HG03469 (cell line): ENCODE results near the gene FBXO27.
"Not testable (repeated sequence)": the region's sequence is repeated elsewhere in the genome, so short reads cannot be mapped to it uniquely, and the experiment has no call there.

Source experiments
- ATAC-seq: cut with Tn5 transposase; IDR thresholded peaks from one replicate; pipeline ENCODE4 v1.9.1; 2021; ENCODE audit warnings: mild to moderate bottlenecking, moderate library complexity, moderate number of reproducible peaks; ENCODE audit not compliant: unreplicated experiment

FBXO27 gene

DNA sequence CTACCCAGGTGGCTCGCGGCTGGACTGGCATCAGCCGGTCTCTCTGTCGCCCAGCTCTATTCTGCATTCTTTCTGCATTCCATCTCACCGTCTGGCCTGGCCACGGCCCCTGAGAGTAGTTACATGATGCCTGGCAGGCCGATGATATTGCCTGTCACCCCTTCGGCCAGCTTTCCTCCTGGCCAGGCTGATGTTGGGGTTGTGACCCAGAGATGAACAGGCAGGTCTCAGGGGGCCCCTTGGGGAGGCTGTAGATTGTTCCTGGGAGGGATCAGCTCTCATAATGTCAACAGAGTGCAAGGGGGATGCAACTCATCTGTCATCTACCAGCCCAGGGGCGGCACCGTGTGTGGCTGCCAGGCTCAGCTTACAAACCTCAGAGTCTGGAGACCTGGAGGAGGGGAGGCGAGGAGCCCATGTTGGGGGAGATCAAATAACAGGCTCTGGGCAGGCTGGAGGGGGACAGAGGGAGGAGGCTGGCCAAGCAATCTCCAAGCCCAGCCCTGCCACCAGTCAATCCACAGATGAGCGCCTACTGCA, 43.2 kb downstream of the FBXO27 start:
- ATAC-seq: no peak

DNA sequence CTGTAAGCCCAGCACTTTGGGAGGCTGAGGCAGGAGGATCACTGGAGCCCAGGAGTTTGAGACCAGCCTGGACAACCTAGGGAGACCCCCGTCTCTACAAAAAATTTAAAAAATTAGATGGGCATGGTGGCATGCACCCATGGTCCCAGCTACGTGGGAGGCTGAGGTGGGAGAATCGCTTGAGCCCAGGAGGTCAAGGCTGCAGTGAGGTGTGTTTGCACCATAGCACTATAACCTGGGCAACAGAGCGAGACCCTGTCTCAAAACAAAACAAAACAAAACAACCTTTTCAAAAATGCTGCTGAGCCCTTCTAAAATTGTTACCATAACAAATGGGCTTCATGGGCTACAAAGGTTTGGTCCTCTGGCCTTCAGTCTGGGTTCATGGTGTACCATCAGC, 43.7 kb downstream of the FBXO27 start:
- not testable (repeated sequence) for ATAC-seq

DNA sequence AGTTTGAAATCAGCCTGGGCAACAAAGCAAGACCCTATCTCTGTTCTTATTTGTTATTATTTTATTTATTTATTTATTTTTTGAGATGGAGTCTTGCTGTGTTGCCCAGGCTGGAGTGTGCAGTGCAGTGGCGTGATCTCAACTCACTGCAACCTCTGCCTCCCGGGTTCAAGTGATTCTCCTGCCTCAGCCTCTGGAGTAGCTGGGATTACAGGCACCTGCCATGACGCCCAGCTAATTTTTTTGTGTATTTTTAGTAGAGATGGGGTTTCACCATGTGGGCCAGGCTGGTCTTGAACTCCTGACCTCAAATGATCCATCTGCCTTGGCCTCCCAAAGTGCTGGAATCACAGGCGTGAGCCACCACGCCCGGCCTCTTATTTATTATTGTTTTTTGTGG, 44.6 kb downstream of the FBXO27 start:
- ATAC-seq: not testable (repeated sequence)

DNA sequence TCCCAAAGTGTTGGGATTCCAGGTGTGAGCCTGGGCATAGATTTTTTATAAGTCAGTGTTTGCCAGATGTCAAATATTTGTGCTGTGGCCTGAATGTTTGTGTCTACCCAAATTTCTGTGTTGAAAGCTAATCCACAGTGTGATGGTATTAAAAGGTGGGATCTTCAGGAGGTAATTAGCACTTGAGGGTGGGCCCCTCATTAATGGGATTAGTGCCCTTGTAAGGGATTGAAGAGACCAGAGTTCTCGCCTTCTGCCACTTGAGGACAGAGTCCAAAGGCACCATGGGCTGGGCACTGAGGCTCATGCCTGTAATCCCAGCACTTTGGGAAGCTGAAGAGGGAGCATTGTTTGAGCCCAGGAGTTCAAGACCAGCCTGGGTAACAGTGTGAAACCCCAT, 47.1 kb downstream of the FBXO27 start:
- ATAC-seq: no peak

DNA sequence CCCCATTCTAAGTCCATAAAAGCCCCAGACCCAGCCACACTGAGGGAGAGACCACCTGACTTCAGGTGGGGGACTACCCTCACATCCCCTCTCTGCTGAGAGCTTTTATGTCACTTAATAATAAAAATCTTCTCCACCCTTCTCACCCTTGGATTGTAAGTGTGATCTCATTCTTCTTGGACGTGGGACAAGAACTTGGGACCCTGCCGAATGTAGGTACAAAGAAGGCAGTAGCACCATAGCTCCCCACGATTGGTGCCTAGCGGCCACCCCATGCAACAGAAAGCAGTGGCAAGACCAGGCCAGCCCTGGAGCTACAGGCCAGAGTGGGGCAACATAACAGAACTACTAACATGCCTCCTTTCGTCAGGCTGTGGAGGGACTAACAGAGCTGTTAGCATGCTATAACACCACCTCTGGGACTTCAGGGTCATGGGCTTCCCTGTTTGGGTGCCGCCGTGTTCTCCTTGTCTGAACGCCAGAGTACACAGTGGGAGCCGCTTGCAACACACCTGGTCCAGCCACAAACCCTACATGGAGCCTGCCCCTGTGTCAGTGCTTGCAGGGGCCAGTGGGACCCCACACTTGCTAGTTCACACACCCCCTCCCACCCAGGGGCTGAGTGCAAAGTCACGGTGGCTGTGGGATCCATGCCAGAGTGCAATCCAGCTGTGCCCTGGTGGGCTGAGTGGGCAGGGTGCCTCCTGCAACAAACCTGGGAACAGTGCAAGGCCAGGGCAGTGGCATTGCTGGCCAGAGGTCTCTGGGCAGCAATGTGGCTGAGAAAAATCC, 51.6 kb downstream of the FBXO27 start:
- no peak for ATAC-seq

DNA sequence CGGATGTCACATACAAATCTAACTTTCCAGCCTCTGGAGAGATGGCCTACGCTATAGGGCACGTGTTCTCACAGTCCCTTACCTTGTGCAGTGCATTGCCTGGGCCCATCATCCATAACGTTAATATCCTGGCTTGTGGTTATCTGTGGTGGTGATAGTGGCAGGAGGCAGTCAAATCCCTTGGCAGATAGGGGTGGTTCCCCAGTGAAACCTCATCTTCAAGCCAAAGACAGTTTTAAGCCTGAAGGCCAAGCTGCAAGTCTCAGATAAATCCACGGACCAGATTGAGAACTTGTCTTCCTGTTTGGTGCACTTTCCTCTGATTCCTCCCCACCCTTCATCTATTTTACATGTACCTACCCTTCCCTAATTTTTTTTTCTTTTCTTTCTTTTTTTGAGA, 52.5 kb downstream of the FBXO27 start:
- ATAC-seq: no peak

DNA sequence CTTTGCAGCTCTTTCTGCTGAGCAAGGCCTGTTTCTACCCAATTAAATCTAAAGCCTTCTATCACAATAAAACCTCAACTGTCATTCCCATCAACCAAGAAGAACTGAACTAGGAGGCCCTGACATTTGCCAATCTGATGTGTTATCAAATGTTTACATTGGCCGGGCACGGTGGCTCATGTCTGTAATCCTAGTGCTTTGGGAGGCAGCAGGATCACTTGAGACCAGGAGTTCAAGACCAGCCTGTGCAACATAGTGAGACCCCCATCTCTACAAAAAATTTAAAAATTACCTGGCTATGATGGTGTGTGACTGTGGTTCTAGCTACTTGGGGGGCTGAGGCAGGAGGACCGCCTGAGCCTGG, 54.0 kb downstream of the FBXO27 start:
- ATAC-seq: no peak

DNA sequence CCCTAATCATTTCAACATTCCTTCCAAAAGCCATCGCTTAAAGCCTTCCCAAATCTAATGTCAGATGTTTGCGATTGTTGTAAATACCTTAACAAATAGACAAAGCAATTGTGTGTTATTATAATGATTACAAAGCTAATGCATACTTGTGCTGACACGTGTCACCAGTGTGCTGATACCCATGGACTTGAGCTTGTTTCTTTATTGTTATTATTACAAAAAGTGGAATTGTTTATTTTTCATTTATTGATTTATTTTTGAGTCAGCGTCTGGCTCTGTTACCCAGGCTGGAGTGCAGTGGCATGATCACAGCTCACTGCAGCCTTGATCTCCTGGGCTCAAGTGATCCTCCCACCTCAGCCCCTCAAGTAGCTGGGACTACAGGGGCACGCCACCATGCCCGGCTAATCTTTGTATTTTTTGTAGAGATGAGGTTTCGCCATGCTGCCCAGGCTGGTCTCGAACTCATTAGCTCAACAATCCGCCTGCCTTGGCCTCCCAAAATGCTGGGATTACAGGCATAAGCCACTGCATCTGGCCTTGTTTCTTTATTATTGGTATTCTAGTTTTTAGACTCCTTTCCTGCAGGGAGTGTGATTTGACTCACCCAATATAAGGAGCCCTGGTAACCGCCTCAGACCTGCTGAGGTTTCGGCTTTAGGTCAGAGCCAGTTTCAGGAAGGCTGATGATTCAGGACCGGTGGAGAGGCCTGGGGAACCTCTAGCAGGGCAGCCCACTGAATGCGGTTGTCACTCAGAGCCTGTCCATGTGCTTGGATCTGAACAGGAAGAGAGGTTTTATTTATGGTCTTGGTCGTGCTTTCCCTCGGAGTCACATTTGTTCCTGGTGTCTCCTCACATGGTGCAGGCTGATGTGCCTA, 54.7 kb downstream of the FBXO27 start:
- no peak for ATAC-seq

DNA sequence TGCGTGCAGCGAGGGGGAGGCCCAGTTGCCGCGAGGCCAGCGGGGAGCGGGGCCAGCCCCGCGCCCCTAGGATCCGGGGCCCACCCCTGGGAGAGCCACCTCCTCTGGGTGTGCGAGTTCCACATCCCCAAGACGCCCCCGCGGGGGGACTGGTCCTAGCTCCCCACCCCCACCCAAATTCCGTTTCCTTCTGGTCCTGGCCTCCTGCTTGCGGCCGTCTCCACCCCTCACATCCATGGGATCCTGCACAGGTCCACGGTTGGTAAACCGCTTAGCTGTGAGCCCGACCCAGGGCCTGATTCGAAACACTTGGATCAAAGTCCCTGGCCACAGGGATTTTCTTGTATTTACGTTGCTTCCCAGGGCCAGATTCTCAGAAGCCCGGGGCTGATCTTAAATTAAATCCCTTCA, 56.5 kb downstream of the FBXO27 start:
- ATAC-seq: no peak

DNA sequence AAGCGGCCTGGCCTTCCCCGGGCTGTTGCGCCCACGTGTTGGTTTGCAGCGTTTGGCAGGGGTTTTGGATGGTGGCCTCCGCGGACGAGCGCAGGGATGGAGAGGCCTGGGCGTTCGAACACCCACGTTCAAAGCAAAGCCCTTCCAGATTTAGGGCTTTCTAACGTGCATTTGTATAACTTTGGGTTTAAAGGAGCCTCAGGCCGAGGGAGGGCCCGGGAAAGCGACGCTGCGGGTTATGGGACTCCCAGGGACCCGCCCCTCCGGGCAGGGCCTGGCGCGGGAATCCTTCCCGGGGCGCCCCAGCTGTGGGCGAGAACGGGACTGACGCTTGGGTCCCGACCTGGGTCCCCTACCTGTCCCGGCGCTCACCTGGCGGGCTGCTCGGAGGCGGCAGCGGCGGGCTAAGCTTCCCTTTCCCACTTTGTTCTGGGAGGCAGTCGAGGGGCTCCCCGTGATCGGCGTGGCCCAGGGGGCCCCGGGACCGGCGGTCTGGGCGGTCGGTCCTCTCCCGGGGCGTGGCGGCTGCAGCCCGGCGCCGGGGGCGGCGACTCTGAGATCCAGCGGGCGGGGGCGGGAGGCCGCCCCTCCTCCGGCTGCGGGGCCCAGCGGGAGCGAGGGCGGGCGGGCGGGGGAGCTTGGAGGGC, 57.0 kb downstream of the FBXO27 start, which contains the start of gene FBXO17:
FBXO17 (minus strand) TSS at position 529 of the 647 bp plus-strand sequence. CDS start 25,423 bp downstream, outside the sequence.
- ATAC-seq: no peak

DNA sequence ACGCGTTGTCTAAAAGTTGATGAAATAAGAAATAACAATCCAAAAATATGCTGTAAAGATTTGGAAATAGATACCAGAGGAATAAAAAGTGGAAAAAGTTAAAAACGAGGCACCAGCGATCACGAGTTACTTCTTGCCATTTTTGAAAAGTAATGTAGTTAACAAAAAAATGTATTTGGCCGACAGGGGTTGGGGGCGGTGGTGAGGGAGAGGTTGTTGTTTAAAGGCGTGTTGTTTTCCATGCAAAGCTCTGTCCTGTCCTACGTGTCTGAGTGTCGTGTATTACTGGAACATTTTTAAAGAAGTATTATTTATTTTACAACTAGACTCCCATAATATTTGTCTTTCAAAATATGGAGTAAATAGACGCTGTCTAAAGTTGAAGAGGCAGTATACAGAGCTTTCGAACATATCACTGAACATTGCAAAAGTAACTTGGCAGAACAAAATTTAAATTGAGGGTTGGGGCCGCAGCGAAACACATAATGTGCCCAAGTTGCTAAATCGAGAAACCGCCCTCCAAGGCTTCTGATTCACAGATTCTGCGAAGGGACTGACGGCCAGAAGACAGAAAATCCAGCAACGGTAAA, 57.6 kb downstream of the FBXO27 start:
- no peak for ATAC-seq
